Measurements from ENCODE around the gene LENG8. TPM values are rescaled to one million over a fixed set of nuclear protein-coding genes. Genes with fewer than 3 reads are reported as not detected.
"Not testable (repeated sequence)": the region's sequence is repeated elsewhere in the genome, so short reads cannot be mapped to it uniquely, and the experiment has no call there.

LENG8 gene
- total RNA-seq, 2 experiments from 2014 or later, result 610 to 639 TPM

DNA sequence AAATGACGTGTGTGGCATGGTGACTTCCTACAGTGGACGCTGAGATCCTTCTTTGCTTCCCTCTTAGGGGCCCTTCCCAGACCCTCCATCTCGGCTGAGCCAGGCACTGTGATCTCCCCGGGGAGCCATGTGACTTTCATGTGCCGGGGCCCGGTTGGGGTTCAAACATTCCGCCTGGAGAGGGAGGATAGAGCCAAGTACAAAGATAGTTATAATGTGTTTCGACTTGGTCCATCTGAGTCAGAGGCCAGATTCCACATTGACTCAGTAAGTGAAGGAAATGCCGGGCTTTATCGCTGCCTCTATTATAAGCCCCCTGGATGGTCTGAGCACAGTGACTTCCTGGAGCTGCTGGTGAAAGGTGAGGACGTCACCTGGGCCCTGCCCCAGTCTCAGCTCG is 58.8 kb downstream of the LENG8 start:
- TF ChIP-seq, protein P1, sequence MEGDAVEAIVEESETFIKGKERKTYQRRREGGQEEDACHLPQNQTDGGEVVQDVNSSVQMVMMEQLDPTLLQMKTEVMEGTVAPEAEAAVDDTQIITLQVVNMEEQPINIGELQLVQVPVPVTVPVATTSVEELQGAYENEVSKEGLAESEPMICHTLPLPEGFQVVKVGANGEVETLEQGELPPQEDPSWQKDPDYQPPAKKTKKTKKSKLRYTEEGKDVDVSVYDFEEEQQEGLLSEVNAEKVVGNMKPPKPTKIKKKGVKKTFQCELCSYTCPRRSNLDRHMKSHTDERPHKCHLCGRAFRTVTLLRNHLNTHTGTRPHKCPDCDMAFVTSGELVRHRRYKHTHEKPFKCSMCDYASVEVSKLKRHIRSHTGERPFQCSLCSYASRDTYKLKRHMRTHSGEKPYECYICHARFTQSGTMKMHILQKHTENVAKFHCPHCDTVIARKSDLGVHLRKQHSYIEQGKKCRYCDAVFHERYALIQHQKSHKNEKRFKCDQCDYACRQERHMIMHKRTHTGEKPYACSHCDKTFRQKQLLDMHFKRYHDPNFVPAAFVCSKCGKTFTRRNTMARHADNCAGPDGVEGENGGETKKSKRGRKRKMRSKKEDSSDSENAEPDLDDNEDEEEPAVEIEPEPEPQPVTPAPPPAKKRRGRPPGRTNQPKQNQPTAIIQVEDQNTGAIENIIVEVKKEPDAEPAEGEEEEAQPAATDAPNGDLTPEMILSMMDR (IDR thresholded peaks at IDR 0.05), result no peak
- ATAC-seq (ENCODE audit: poor library complexity) (no peak), DNase-seq (no peak)
- Histone ChIP-seq H3K36me3 (ENCODE audit: insufficient read depth, low read length) (no peaks in the 10 kb centered on the region), H3K27me3 (ENCODE audit: control insufficient read depth in 1 of 2, insufficient read depth in 2 of 2, low read length in 2 of 2) (peaks cover 0 to 5% of the 10 kb centered on the region in 2 experiments), H3K4me1 (ENCODE audit: insufficient read depth, low read length) (peaks cover 32% of the 10 kb centered on the region), H3K27ac (ENCODE audit: low read depth in 1 of 2, low read length in 2 of 2) (no peak overlapping the region), H3K9me3 (ENCODE audit: control insufficient read depth in 1 of 2, insufficient read depth in 1 of 2, low read length in 2 of 2) (no peaks in the 10 kb centered on the region), H3K4me3 (ENCODE audit: low read length) (no peak overlapping the region)
- Mint-ChIP-seq H3K4me1 (ENCODE audit: low read depth) (peaks cover 14% of the 10 kb centered on the region), H3K9me3 (no peaks in the 10 kb centered on the region), H3K27me3 (peaks cover 9% of the 10 kb centered on the region), H3K4me3 (no peak overlapping the region), H3K36me3 (ENCODE audit: low read depth) (no peaks in the 10 kb centered on the region), H3K27ac (no peak overlapping the region)
- CTCF ChIA-PET, result no interaction called here
- POLR2A ChIA-PET, result no interaction called here
- intact Hi-C loops (cut with DNase I, micrococcal nuclease), result no loop called here

DNA sequence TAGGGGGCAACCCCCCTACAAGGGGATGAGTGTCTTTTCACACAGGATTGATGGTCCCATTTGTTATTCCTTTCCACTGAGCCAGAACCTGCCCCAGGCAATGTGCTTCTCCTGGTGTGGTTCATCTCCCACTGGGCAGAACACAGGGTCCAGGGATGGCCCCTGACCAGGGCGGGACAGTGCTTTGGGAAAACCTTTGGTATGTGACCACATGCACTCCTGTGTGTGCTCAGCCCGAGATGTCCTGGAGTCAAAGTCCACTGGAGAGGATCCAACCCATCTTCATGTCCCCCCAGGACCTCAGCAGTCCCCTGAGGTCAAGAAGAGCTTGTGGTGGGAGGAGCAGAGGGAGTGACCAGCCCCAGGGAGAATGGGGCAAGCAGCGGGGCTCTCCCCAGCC is 59.5 kb downstream of the LENG8 start:
- H3K27me3 ChIP-seq (ENCODE audit: control insufficient read depth in 1 of 2, insufficient read depth in 2 of 2, low read length in 2 of 2); H3K27me3 Mint-ChIP-seq; H3K36me3 Mint-ChIP-seq (ENCODE audit: low read depth); H3K27ac Mint-ChIP-seq; H3K4me3 Mint-ChIP-seq; H3K36me3 ChIP-seq (ENCODE audit: insufficient read depth, low read length); intact Hi-C loops (cut with DNase I, micrococcal nuclease); H3K4me3 ChIP-seq (ENCODE audit: low read length); ATAC-seq (ENCODE audit: poor library complexity); H3K9me3 ChIP-seq (ENCODE audit: control insufficient read depth in 1 of 2, insufficient read depth in 1 of 2, low read length in 2 of 2); DNase-seq; H3K9me3 Mint-ChIP-seq; POLR2A ChIA-PET; CTCF ChIA-PET; H3K27ac ChIP-seq (ENCODE audit: low read depth in 1 of 2, low read length in 2 of 2): not testable (repeated sequence)
- H3K4me1 Mint-ChIP-seq (ENCODE audit: low read depth), result peaks cover 14% of the 10 kb centered on the region
- peaks cover 29% of the 10 kb centered on the region for H3K4me1 ChIP-seq (ENCODE audit: insufficient read depth, low read length)

DNA sequence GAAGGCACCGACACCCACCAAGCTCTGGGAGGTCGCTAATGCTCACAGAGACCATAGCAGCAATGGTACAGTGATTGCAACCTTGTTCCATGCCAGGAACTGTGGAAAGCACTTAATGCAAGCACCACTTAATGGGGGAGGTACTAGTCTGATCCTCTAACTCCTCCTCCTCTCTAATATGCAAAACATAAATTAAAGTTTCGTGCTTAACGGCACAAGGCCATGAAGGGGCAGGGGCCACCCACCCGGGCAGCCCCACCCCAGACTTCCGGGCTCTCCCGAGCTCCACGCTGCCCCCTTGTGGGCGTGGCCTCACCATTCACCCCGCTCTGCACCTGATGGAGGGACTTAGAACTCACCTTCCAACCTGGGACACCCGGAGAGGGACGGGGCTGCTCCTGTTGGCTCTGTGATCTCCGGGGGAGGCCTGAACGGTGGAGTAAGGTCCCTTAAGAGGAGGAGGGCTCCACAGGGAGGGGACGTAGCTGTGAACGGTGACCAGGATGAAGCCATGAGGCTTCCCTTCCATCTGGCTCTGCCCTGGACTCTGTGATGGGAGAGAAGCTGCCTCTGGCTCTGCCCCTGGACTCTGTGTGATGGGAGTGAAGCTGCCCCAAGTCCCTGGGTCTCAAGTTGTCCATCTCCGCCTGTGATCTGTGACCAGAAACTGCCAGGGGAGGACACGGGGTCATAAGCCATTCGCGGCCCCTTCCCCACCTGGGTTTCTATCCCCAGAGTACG is 60.4 kb downstream of the LENG8 start:
- H3K27ac ChIP-seq (ENCODE audit: low read depth in 1 of 2, low read length in 2 of 2); H3K27ac Mint-ChIP-seq; POLR2A ChIA-PET; H3K27me3 Mint-ChIP-seq; intact Hi-C loops (cut with DNase I, micrococcal nuclease); H3K4me3 ChIP-seq (ENCODE audit: low read length); H3K9me3 ChIP-seq (ENCODE audit: control insufficient read depth in 1 of 2, insufficient read depth in 1 of 2, low read length in 2 of 2); H3K9me3 Mint-ChIP-seq; H3K36me3 ChIP-seq (ENCODE audit: insufficient read depth, low read length); H3K27me3 ChIP-seq (ENCODE audit: control insufficient read depth in 1 of 2, insufficient read depth in 2 of 2, low read length in 2 of 2); H3K36me3 Mint-ChIP-seq (ENCODE audit: low read depth); CTCF ChIA-PET: not testable (repeated sequence)
- ATAC-seq (ENCODE audit: poor library complexity) (peak; percentile 81), DNase-seq (peak in 1 of 14 experiments; percentile 5)
- H3K4me1 ChIP-seq (ENCODE audit: insufficient read depth, low read length), result peaks cover 29% of the 10 kb centered on the region
- Mint-ChIP-seq H3K4me1 (ENCODE audit: low read depth) (peaks cover 14% of the 10 kb centered on the region), H3K4me3 (peak overlapping the region; percentile 69)

Other genes with a start within 250 kb of the LENG8 start
- gene RPS9, start 248.3 kb upstream of the LENG8 start, total RNA-seq, result 1,000 to 10,000 TPM; 2,017 to 2,050 TPM
- gene LILRB3, start 226.2 kb upstream of the LENG8 start, total RNA-seq, result 1 to 10 TPM; 1.1 to 1.3 TPM
- under 1 TPM in 1 of 2 experiments, not detected in 1; 0.60 TPM for gene LILRA6, start 206.4 kb upstream of the LENG8 start, total RNA-seq
- gene LILRB5, start 191.9 kb upstream of the LENG8 start, total RNA-seq, result not detected
- gene LILRB2, start 168.1 kb upstream of the LENG8 start, total RNA-seq, result 1 to 10 TPM; 1.3 to 1.5 TPM
- 1 to 10 TPM; 1.5 TPM for gene LILRA5, start 136.0 kb upstream of the LENG8 start, total RNA-seq
- under 1 TPM; 0.47 to 0.52 TPM for gene LILRA4, start 110.0 kb upstream of the LENG8 start, total RNA-seq
- 10 to 100 TPM; 12.3 to 14.4 TPM for gene LAIR1, start 84.3 kb upstream of the LENG8 start, total RNA-seq
- gene TTYH1, start 33.7 kb upstream of the LENG8 start, total RNA-seq, result not detected
- 1 to 10 TPM; 2.8 to 2.9 TPM for gene LENG9, start 14.6 kb downstream of the LENG8 start, total RNA-seq
- not detected for gene CDC42EP5, start 24.1 kb downstream of the LENG8 start, total RNA-seq
- 1 to 10 TPM in 1 of 2 experiments, not detected in 1; 1.2 TPM for gene LAIR2, start 53.6 kb downstream of the LENG8 start, total RNA-seq
- gene LILRA2, start 124.6 kb downstream of the LENG8 start, total RNA-seq, result under 1 TPM; 0.78 to 0.91 TPM
- gene LILRA1, start 144.4 kb downstream of the LENG8 start, total RNA-seq, result under 1 TPM; 0.27 to 0.36 TPM
- gene LILRB1, start 181.3 kb downstream of the LENG8 start, total RNA-seq, result under 1 TPM; 0.22 to 0.38 TPM
- under 1 TPM; 0.22 to 0.60 TPM for gene LILRB4, start 213.8 kb downstream of the LENG8 start, total RNA-seq

Measured in CD4-positive, alpha-beta T cell (primary cell).